Upper lobe of left lung (tissue), 4 donors: ENCODE results near the gene RFK.
"Not testable (repeated sequence)": the region's sequence is repeated elsewhere in the genome, so short reads cannot be mapped to it uniquely, and the experiment has no call there.

Experiments
- CTCF ChIP-seq, 6 experiments: fragments of 450-650 bp in 4 of 6; fragments of 200-600 bp in 2 of 6; sonication (generic) in 2 of 6; IDR thresholded peaks; one replicate each; pipeline ENCODE4 v1.5.1; 2016 to 2019; ENCODE audit warnings: antibody characterized with exemption in 6 of 6
- POLR2A ChIP-seq, 4 donors: fragments of 450-650 bp; IDR thresholded peaks; one replicate each; pipeline ENCODE4 v1.5.1; 2016 to 2017; ENCODE audit warnings: antibody characterized with exemption in 4 of 4, mild to moderate bottlenecking in 2 of 4
- POLR2AphosphoS5 ChIP-seq, 2 donors: sonication (generic); formaldehyde crosslinking; IDR thresholded peaks; one replicate each; pipeline ENCODE4 v1.5.1; 2017; ENCODE audit warnings: antibody characterized with exemption in 2 of 2

GRCh38 chr9:76362332-76363031 lies 31.7 kb downstream of the RFK start:
- TF ChIP-seq POLR2A, CTCF, POLR2AphosphoS5 (IDR thresholded peaks at IDR 0.05): not testable (repeated sequence)
